NOMO-1 (cell line): ENCODE measurements around the gene SHB.
A peak's percentile ranks its signal among the peaks of the same experiment; 100 is the strongest.

Experiments used
- DNase-seq, 2 experiments: peaks; one replicate each; lab custom pipeline; 2025; ENCODE audit not compliant: unreplicated experiment in 2 of 2; lab: John Stamatoyannopoulos, UW

SHB gene

DNA sequence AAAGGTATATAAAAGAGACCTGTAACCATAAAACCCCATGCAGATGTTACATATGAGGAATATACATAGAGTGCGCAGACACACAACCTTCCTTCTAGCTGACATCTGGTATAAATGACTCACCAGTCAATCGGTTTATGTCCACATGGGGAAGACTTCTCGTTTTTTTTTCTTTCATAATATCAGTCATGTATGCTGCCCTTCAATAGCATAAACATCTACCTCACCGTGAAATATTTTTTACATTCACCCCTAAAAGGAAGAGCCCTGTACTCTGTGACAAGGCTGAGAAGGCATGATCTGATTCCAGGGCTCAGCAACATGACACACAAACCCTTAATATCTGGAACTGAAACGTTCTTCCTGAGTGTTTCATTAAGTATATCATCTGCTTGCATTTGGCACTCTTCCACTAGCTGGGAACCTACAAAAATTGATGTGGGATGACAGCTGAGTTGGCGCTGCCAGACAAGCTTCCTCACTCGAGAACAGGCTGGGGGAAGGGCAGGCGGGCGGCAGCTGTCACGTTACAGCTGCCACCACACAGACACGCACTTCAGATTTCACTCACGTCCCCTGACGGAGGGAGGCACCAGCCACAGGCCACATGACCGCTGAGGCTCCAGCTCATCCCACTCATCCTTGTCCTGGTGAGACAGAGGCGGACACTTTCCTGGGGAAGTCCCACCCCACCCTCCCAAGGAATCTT lies 74.2 kb downstream of the SHB start:
- peak; percentile 48 to 74 for DNase-seq

DNA sequence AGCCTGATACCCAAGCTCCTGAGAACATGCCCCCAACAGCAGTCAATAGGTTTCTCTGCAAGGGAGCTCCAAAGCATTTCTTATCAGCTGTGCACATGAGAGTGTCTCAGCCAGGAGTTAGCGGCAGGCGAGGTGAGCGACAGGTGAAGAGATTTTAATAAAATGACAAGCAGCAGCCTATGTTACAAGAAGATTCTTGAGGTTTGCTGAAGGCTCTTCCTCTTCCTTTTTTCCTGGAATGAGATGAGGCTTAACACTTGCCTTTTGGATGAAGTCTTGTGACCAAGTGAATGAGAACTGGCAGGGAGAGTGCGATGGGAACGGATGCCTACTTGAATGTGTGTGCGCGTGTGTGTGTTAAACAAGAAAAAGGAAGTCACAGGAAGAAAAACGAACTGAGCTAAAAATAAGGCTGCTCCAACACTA lies 76.1 kb downstream of the SHB start:
- peak; percentile 23 to 30 for DNase-seq

DNA sequence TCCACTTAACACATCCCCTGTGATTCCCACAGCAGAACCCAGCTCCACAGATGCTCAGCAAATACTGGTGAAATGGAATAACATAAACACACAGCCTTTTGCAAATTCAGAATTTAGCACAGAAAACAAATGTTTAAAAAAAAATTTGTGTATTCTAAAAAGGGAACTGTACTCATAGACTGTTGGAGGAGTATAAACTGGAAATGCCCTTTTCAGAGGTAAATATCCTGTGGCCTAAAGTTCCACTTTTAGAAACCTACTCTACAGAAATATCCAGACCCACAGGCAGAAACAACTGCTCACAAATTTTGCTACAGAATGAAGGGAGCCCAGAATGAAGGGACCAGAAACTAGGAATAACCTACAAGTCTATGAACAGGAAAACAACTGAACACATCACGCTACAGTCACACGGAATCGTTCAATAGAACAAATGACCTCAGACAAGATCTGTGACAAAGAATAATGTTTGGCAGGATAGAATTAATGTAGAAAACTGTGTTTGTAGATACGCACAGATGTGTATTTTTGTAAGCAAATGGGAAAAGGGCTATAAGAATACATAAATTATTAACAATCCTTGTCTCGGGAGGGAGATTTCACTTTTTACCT lies 78.5 kb downstream of the SHB start:
- peak in 1 of 2 experiments; percentile 6 for DNase-seq

DNA sequence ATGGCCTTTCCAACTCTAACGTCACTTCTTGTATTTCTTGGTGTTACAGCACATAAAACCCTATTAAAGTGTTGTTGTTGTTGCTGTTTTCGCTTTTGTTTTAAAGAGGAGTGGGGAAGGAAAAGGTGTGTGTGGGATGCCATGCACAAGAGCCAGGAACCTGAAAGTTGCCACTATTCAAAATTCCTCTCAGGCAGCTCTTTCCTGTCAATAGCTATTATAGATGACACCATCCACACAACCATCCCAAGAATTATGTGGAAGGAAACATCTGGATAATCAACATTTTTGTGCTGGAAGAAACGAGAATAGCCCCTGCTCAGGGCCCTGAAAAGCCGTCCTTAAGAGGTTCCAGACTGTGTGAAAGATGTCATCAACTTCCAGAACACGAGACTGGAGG lies 79.3 kb downstream of the SHB start:
- DNase-seq: no peak

DNA sequence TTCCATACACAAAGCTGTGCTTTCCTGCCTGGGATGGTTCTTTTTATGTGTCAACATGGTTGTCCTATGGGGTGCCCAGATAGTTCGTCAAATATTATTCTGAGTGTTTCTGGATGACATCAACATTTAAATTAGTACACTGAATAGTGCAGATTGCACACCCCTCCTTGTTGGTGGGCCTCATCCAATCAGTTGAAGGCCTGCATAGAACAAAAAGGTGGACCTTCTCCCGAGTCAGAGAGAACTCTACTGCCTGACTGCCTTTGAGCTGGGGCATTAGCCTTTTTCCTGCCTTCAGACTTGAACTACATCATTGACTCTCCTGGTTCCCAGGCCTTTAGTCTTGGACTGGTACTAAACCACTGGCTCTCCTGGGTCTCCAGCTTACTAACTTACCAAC lies 80.4 kb downstream of the SHB start:
- DNase-seq: no peak

DNA sequence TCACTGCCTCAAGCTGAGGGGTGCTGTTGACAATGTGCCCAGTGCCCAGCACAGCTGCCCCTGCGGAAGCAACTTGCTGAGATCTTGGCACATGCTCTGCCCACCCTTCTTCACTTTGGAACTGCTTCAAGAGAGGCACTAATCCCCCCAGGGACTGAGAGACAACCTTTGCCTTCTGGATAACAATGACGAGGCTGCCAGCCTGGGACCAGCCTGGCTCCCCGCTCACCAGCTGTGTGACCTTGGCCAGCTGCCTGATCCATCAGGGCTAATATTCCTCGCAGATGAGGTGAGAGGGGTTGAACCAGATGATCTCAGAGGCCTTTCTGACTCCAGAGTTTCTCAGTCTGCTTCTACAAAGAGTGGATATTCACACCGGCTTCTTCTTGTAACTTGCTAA lies 81.0 kb downstream of the SHB start:
- DNase-seq: no peak

DNA sequence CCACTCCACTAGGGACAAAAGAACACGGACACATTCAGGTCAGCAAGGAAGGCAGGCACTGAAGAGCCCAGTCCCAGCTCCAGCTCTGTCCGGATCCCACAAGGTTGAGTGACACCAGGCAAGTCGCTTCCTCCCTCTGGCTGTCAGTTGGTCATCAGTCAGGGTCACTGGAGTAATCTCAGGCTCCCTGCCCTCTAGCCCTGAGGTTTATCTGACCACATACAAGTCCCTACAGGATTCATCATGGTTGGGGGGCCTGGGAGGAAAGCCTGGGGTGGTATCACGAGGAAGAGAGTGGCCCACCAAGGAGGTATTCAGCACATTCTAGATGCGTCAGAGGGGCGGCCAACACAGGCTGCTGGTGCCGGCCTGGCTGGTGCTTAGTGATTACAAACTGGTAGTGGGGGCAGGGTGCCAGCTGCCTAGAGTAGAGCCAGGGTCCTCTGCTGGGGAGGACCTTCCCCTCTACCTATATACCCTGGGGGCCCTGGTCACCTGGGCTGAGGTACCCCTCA lies 81.5 kb downstream of the SHB start:
- DNase-seq: no peak

DNA sequence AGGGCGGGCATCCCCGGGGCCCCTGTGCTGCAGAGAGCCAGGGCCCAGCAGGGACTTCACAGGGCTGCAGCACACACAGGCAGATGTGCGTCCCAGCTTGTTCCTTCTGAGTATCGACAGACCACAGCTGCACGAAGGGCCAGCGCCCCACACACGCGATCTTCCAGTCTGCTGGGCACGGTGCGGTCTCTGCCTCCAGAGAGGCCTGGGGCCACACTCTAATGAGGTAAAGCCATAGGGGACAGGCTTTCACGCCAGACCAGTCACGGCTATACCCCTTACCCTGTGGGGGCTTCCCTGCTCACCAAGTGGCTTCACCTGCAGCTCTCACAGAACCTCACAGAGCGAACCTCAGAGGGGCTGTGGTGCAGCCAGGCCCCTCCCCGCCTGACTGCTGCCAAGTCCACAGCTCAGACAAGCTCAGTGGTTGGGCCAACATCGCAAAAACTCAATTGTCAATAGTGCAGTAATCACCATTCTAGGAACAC lies 82.2 kb downstream of the SHB start:
- DNase-seq: no peak

DNA sequence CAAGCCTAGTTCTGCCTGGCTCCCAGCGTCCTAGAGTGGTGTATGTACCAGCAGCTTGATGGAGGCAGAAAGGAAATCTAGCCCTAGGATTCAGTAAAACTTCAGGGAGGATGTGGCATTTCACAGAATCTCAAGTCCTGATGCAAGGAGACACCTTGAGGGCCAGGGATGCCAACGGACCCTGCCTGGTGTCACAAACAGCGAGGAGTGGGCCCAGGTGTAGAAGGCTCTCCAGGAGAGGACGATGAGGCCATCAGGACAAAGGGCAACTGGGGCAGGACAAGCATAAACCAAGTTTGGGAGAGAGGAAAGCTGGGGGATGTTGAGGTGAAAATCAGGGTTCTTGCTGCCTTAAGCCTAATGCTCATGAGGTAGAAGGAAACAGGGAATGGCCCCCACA lies 83.0 kb downstream of the SHB start:
- no peak for DNase-seq

DNA sequence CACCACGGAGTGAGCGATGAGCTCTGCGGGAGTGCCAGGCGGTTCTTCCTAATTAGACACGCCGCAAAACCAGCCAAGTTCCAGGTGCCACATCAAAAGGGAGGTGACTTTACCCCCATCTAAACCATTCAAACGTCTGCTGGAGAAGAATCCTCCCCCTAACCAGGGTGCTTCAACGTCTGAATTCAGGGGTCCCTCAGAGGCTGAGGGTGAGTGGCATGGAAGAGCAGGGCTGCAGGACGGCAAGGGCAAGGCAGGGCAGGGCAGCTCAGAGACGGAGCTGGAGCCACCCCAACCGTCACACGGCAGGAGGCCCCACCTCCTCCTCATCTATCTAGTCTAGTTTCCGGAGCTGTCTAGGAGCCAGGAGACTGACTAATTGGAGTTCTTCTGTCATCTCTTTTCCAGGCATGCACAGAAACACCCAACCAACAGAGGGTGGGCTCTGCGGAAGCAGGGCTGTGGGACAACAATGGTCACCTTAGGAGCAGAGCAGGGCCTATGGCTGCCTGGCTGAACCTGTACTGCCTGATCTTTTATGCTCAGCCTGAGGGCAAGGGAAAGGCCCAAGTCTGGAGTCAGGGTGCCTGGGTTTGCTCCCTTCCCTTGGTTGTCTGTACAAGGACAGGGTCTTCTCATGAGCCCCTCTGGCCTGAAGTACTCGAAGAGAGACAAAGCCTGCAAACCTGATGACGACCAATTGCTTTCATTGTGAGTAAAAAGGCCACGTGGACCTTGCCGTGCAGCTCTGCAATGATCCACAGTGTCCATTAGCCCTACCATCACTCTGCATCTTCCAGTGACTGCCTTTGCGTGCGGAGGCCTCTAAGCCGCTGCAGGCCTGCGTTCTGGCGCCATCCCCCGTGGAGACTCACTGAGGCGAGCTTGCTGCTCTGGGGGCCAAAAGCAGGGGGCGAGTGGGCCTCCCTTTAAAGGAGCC lies 84.1 kb downstream of the SHB start:
- DNase-seq: peak; percentile 48 to 68

DNA sequence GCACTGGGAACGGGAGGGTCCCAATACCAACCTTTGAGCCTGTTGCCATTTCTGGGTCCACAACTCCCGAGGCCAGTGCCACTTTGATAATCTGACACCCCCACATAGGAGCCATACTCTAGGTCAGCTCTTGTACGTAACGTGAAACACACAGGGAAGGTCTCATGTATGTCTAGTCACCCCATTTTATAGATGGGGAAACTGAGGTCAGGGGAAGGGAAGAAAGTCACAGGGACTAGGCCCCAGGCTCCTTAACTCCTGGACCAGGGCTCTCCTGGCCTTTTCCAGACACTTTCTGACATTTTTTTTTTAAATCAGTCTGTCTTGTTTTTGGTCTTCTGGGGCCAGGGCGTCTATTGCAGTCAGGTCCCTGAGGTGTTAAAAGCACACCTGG lies 84.8 kb downstream of the SHB start:
- no peak for DNase-seq

DNA sequence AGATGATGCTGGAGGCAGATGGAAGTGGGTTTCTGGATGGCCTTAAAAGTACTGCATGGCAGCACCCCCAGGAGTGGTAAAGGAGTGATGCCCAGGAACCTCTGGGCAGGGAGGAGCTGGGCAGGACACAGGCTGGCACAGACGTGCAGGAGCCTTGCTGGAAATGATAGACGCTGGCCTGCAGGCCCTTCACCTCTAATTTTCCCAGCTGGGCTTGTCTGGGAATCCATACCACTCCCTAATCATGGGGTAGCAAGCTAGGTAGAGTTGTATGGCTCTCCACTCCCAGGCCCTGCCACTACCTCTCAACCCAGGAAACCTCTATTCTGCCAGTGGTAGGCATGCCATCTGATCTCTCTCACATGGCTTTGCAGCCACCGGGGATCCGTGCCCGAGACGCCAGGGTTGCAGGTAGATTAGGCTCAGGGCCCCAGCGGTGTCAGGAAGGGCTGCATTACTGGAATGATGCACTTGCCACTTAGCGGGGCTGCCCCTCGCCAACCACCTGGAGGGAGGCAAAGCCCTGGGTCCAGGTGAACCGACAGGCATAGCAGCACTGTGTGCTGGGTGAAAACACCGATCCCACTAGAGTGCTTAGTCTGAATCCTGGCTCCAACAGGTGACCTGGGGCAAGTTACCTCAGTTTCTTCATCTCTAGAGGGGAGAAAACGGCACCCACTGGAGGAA lies 85.5 kb downstream of the SHB start:
- no peak for DNase-seq

DNA sequence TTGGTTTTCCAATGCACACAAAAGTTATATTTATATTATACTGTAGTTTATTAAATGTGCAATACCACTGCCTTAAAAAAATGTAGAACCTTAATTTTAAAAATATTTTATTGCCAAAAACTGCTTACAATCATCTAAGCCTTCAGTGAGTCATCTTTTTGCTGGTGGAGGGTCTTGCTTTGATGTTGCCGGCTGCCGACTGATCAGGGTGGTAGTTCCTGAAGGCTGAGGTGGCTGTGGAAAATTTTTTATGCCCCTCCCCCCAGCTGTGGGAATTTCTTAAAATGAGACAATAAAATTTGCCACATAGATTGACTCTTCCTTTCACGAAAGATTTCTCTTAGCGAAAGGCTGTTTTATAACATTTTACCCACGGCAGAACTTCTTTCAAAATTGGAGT lies 89.2 kb downstream of the SHB start:
- no peak for DNase-seq

DNA sequence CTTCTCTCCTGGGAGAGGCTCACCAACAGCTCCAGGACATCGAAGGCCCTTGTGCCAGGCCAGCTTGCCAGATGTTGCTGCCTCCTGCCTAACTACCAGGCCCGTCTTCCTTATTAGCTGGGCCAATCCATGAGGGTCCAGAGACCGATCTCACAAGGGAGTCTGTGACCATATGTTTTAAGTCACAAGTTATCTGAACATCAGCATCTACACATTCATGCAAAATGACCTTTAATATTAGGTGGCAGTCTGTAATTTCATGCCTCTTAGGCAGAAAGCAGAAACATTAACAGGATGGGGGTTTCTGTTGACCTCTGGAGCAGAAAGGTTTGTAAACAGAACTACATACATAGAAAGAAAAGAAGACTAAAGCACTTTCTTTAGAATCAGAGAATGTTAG lies 90.0 kb downstream of the SHB start:
- DNase-seq: no peak

DNA sequence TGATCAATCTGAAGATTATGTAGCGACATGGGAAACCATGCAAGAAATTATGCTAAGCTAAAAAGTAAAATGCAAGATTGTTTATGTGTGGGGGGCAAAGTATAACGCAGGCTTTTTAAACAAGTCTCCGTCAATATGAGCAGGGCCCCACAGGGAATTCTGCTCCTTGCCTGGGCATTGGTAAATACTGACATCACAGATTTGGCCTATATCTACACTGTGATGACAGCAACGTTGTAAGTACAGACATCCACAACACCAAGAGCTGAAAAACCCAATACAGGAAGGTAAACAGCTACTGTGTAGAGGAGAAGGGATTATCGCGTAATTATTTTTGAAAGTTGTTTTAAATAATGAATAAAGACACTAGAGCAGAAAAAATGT lies 90.6 kb downstream of the SHB start:
- DNase-seq: no peak

DNA sequence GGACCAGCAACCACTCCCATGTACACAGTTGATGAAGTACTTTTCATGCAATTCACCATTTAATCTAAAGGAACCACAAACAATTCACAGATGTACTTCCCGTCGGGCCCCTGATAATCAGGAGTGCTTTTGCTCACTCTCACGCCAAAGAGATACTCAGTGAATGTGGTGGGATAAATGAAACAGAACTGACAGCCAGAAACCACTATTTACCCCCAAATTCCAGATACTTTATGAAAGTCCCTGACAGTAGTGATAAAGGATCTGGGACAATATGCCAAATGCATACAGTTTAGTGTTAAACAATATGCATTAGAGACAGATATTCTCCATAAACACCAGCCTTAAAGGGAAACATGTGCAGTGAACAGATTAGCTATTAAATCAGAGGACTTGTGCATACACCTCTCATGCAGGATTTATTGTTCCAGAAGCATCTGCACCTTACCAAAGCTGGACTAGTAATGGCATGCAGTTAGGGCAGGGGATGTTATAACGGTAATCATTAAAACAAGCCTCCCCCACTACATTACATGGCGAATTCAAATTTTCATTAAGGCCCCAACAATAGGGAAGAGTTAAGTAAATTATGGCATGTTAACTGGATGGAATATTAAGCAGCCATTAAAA lies 91.1 kb downstream of the SHB start:
- no peak for DNase-seq

DNA sequence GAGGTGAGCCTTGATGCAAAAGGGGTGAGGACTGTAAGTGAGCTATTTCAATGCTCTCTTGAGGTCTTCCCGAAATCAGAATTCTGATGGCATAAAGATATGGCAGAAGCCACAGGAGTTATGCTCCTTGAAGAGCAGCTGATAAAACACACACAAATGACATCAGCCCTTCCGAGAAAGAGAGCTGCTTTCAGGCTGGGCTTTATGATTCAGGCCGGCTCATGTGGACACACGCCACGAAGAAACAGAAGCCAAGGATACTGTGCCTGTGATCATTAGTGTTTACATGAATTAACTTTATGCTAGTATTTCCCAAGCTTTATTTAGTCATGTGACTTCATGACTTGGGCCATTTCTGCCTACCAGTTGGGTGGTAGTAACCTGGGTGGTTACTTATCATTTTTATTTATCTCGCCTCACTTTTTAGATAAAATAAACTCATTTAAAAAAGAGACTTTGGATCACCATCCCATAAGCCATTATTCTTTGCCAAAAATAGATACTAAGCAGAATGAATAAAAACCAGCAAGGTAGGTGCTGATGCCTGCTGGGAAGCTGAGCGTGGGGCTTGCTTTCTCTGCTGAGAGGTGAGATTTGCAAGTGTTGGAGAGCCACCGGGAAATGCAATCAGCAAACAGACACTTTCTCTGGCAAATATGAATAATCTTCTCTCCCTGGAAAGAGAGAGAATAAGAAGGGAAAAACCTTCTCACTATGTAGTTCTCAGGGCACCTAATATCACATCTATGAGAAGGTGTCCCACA lies 92.1 kb downstream of the SHB start:
- no peak for DNase-seq

DNA sequence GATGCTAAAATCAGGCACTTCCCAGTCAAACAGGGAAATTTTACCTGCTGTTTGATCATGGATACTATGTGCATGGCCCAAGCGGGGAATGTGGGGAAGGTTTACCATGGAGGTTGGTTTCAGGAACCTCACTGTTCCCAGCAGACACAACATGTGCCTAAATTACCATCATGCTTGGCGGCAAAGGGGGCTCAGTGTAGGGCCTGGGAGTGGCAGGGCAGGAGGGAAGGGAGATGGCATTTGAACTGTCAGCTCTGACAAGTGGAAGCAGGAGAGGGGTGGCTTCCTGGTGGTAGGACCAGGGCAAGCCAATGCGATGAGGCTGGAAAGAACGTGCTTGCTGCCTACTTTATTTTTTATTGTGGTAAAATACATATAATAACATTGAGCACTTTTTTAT lies 93.4 kb downstream of the SHB start:
- no peak for DNase-seq

DNA sequence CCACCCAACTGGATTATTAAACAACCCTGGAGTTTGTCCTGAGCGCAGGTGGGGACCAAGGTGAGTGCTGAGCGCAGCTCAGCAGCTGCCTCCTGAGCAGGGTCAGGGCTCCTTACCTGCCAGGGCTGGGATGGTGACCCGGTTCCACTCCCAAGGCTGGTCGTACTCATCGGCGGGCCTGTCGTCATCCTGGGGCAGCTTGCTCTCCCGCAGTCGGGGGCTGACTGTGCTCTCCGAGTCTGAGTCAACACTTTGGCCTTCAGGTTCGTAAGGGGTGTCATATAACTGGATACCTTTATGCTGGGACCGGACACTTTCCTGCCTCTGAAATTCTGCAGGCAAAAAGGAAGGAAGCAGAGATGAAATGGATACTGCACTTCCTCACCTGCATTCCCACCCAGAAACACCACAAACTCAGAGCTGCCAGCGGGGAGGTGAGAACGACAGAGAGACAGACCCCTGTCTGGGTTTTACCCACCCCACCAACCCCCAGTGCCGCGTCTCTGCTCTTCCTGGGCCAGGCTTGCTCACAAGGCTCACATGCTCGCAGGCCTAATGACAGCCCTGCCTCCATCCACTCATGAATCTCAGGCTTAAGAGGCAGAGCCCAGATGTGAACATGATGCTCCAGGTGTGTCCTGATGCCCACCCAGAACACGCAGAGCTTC lies 94.4 kb downstream of the SHB start:
- DNase-seq: no peak
